GM19463 (cell line): Measurements from ENCODE around the gene RHCE.
A peak's percentile ranks its signal among the peaks of the same experiment; 100 is the strongest.
"Not testable (repeated sequence)": the region's sequence is repeated elsewhere in the genome, so short reads cannot be mapped to it uniquely, and the experiment has no call there.

Experiments used
- ATAC-seq: cut with Tn5 transposase; IDR thresholded peaks from one replicate; pipeline ENCODE4 v1.9.1; 2021; ENCODE audit warnings: mild to moderate bottlenecking, moderate library complexity; ENCODE audit not compliant: unreplicated experiment

Gene RHCE

GRCh38 chr1:25433389-25434186 is 13.0 kb upstream of the RHCE start:
- no peak for ATAC-seq

DNA sequence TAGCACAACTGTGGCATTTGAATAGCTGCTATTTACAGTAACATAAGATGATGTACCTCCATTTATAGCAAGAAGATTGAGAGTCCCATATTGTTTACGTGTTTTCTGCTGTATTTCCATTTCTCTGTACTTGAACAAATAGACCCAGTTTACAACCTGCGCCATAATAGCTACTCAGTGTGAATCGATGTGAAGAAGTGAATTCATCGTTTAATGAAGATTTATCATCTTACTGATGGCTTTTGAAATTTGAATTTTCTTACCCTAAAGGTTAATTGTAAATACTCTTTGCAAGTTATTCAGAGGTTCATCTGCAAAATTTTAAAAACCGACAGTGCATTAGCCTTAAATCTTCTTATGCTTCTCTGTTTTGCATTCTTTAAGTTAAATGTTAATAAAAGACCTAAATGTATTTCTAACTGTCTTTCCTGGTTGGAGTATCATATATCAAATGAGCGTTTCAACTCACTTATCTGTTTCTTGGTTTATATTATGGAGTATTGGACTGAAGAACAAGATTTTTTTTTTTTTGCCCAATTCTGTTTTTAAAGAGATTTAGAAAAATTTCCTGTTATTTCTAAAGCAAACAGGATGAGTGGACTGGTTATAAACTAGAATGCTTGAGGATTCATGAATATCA is 12.2 kb upstream of the RHCE start:
- ATAC-seq: no peak

DNA sequence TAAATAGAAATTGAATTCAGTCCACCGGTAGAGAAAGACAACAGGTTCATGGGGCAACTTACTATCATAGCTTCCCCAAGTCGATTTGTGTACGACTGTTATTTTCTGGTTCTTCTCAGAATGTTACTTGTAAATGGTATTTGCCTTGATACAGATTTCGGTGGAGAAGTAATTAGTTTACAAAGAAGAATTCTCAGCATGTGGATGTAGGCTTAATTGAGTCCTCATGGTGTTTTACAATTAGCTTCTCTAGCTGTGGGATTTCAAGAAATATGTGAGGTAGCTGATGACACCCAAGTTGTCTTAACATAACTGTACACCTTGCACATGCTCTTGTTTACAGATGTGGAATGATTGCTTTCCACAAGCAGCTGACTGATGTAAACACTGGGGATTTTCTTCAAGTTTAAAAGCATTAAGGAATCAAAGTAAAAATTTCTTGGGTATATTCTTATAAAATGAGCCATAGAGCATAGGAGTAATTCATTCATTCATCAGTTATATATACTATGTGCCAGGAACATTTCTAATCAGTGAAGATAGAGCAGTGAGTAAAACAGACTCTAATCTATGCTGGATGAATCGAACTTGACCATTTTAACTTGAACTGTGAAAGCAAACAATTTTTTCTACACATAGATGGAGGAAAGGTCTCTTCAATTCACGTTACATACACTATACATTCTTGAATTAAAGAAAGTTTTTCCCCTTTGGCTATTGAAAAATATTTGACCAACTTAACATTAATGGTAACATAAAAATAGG is 11.5 kb upstream of the RHCE start:
- no peak for ATAC-seq

GRCh38 chr1:25430967-25431881 is 10.6 kb upstream of the RHCE start:
- ATAC-seq: peak; percentile 13

GRCh38 chr1:25430073-25430966 is 9.7 kb upstream of the RHCE start, which contains the start of gene MACO1:
TSS of gene MACO1 (plus strand) at chr1:25430897. CDS start at chr1:25431099, 202 bp downstream.
- ATAC-seq: peak; percentile 83

GRCh38 chr1:25428475-25429166 is 8.0 kb upstream of the RHCE start:
- no peak for ATAC-seq

GRCh38 chr1:25427696-25428095 is 7.1 kb upstream of the RHCE start:
- no peak for ATAC-seq

DNA sequence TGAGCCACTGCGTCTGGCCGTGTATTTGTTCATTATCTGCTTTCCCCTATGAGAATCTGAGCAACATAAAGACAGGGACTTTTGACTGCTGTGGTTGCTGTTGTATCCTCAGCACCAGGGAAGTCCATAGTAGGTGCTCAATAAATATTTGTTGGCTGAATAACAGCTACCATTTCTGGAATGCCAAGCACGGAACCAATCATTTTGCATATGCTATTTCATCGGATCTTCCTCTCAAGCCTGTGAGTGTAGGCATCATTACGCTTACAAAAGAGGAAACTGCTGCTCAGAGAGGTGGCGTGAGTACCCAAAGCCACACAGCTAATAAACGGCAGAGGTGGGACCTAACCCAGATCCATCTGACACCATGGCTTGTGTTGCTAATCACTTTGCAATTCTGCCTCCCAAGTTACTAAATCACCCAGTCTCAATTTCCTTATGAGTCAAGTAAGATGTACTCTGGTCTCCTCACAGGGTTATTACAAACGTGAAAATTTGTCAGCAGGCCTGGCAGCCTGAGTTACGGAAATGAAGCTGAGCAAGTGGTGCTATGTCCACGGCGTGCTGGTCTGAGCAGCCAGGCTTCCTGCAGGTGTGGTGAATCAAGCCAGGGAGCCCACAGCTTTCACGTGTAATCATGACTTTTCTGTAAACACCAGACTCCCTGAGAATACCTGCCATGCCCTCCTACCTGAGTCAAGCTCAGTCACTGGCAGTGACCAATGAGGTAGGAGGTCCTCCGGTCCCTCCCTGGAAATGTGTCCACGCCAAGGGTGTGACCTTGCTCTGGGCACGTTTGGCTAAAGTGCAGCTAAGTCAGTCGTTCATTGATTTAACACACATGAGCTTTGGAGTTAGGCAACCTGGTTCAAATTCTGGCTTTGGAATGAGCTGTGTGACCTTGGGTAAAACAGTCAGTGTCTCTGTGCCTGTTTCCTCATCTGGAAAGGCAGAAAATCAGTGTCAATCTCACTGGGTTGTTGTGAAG is 4.8 kb upstream of the RHCE start:
- no peak for ATAC-seq

GRCh38 chr1:25423206-25423605 is 2.6 kb upstream of the RHCE start:
- not testable (repeated sequence) for ATAC-seq

DNA sequence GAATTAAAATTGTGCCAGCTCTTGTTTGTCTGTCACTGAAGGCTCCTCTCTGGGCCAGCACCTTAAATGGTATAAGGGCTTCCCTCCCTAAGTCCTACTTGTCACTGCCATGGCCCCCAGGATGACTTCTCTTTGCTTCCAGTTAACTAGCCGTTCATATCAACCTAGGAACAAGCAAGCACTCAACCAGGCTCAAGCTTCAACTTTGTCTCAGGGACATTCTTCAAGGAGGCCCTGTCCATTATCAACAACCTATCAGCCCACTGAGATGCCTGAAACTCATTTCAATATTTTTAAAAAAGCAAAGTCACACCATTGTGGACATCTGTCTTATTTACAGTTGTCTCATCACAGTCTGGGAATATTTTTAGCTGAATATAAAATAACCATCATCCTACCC is 1.3 kb downstream of the RHCE start:
- not testable (repeated sequence) for ATAC-seq

DNA sequence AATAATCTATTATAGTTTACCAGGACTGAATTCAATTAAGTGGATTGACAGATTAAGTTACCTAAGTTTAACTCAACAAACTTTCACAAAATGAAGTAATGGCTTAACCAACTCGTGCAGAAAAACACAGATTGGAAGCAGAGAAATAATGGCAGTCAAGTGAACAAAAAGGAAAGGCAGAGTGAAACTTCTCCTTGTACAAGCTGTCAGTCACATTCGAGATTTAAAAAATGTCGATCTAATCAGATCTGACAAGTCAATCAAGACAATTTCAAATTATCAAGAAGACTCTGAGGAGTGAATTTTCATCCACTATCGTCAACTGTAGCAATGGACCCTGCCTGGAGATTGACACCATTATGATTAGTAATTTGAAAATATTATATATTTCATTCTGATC is 3.3 kb downstream of the RHCE start:
- ATAC-seq: not testable (repeated sequence)

- ATAC-seq: not testable (repeated sequence)
Measured at GRCh38 chr1:25414578-25414977, 6.0 kb downstream of the RHCE start.

GRCh38 chr1:25414157-25414556 is 6.5 kb downstream of the RHCE start:
- not testable (repeated sequence) for ATAC-seq

DNA sequence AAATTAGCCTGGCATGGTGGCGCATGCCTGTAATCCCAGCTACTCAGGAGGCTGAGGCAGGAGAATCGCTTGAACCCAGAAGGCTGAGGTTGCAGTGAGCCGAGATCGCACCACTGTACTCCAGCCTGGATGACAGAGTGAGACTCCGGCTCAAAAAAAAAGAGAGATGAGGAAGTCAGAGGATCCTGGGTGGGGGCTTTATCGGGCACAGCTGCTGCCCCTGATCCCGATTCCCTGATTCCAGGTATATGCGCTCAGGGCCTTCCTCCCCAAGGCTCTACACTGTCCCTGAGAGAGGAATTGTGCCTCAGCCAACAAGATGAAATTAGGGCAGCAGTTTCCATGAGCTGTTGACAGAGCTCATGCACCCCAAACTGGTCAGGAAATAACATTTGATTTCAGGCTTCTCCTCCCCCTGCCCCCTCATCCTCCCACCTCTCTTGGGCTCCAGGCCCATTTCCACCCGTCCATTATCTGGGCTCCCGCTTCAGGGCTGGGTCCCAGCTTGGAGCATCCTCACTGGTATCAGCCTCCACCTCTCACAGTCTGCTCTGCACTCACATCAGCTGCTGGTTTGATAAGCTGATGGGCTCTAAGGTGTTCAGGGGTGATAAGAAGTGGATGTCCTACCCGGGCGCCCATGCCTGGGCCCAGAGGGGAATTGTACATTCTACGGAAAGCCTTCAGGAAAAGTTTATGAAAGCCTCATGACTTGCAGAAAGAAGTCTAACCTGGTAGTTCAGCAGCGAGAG is 7.6 kb downstream of the RHCE start:
- not testable (repeated sequence) for ATAC-seq

GRCh38 chr1:25409641-25410427 is 10.8 kb downstream of the RHCE start:
- not testable (repeated sequence) for ATAC-seq

GRCh38 chr1:25405731-25406305 is 14.8 kb downstream of the RHCE start:
- ATAC-seq: not testable (repeated sequence)
